GM23338 (cell line): ENCODE results near the gene TIMM21. TPM values are rescaled to one million over a fixed set of nuclear protein-coding genes. Genes with fewer than 3 reads are reported as not detected.

Experiments used
- ATAC-seq: fragments of 200-7000 bp; cut with Tn5 transposase; 3 replicates; pipeline ENCODE4 v1.9.1; 2020
- DNase-seq: peaks from one replicate; pipeline ENCODE4 v3.0.0-alpha.2; 2015; ENCODE audit warnings: low spot score
- H2AFZ ChIP-seq: fragments of 200-600 bp; sonication (generic); 2 replicates; pipeline ENCODE4 v1.8.0; 2016; ENCODE audit warnings: antibody characterized with exemption, mild to moderate bottlenecking, moderate library complexity
- H3F3A ChIP-seq: fragments of 200-600 bp; sonication (generic); replicated peaks from 2 replicates; pipeline ENCODE4 v1.8.0; 2017; ENCODE audit warnings: antibody characterized with exemption, mixed run types, low read depth
- H3K27ac ChIP-seq: fragments of 200-600 bp; sonication (generic); 2 replicates; pipeline ENCODE4 v1.6.1; 2016; ENCODE audit warnings: low read depth
- H3K27me3 ChIP-seq: fragments of 200-600 bp; sonication (generic); 2 replicates; pipeline ENCODE4 v1.8.0; 2016; ENCODE audit warnings: mild to moderate bottlenecking, mixed run types, moderate library complexity; ENCODE audit not compliant: insufficient read depth
- H3K36me3 ChIP-seq: fragments of 200-600 bp; sonication (generic); 2 replicates; pipeline ENCODE4 v1.8.0; 2016; ENCODE audit warnings: mild to moderate bottlenecking; ENCODE audit not compliant: insufficient read depth
- H3K4me1 ChIP-seq: fragments of 200-600 bp; sonication (generic); 2 replicates; pipeline ENCODE4 v1.8.0; 2016; ENCODE audit warnings: mild to moderate bottlenecking, moderate library complexity; ENCODE audit not compliant: insufficient read depth
- H3K4me2 ChIP-seq: fragments of 200-600 bp; sonication (generic); 2 replicates; pipeline ENCODE4 v1.7.1; 2017; ENCODE audit warnings: mixed run types
- H3K4me3 ChIP-seq: fragments of 200-600 bp; sonication (generic); 2 replicates; pipeline ENCODE4 v1.6.1; 2016; ENCODE audit warnings: mixed run types
- H3K79me2 ChIP-seq: fragments of 200-600 bp; sonication (generic); replicated peaks from 2 replicates; pipeline ENCODE4 v1.8.0; 2017; ENCODE audit warnings: mild to moderate bottlenecking; ENCODE audit not compliant: insufficient read depth
- H3K9me2 ChIP-seq: fragments of 200-600 bp; sonication (generic); 2 replicates; pipeline ENCODE4 v1.8.0; 2017; ENCODE audit not compliant: insufficient read depth
- H4K20me1 ChIP-seq: fragments of 200-600 bp; sonication (generic); replicated peaks from 2 replicates; pipeline ENCODE4 v1.8.0; 2017; ENCODE audit warnings: mild to moderate bottlenecking; ENCODE audit not compliant: insufficient read depth
- H3K27ac Mint-ChIP-seq: 2 replicates; pipeline ENCODE4 v1.8.0; 2020; ENCODE audit warnings: inconsistent platforms, mild to moderate bottlenecking, moderate library complexity, mixed read lengths
- H3K27me3 Mint-ChIP-seq: 3 replicates; pipeline ENCODE4 v1.8.0; 2022; ENCODE audit warnings: low read depth, mild to moderate bottlenecking, moderate library complexity, mixed read lengths, inconsistent platforms; ENCODE audit not compliant: insufficient read depth, poor library complexity
- H3K36me3 Mint-ChIP-seq: 3 replicates; pipeline ENCODE4 v1.8.0; 2021; ENCODE audit warnings: low read depth, mild to moderate bottlenecking, inconsistent platforms, moderate library complexity, mixed read lengths
- H3K4me1 Mint-ChIP-seq: 3 replicates; pipeline ENCODE4 v1.8.0; 2020; ENCODE audit warnings: mild to moderate bottlenecking, inconsistent platforms, mixed read lengths
- H3K4me3 Mint-ChIP-seq: 3 replicates; pipeline ENCODE4 v1.8.0; 2021; ENCODE audit warnings: moderate library complexity, mild to moderate bottlenecking, inconsistent platforms, mixed read lengths
- H3K9me3 Mint-ChIP-seq: 3 replicates; pipeline ENCODE4 v1.8.0; 2020; ENCODE audit warnings: moderate library complexity, mild to moderate bottlenecking, inconsistent platforms, mixed read lengths
- CREB1 ChIP-seq: fragments of 250-450 bp; sonication (Bioruptor Pico); IDR thresholded peaks from 2 replicates; pipeline ENCODE4 v1.5.0; 2020; ENCODE audit warnings: low read depth, mild to moderate bottlenecking, moderate library complexity
- CTCF ChIP-seq, 2 experiments: fragments of 200-600 bp in 1 of 2; sonication (generic) in 1 of 2; conservative IDR thresholded peaks; 2 replicates each; pipeline versions ENCODE4 v1.5.1 to v1.6.1; 2016 to 2017; ENCODE audit warnings: antibody characterized with exemption in 2 of 2, low read depth in 2 of 2, mild to moderate bottlenecking in 2 of 2, moderate library complexity in 1 of 2
- ETS1 ChIP-seq: IDR thresholded peaks from 2 replicates; pipeline ENCODE4 v1.6.1; 2016; ENCODE audit warnings: antibody characterized with exemption
- EZH2 ChIP-seq: fragments of 200-600 bp; sonication (generic); IDR thresholded peaks from one replicate; pipeline ENCODE4 v1.8.0; 2017; ENCODE audit warnings: antibody characterized with exemption, mild to moderate bottlenecking, low read depth; ENCODE audit not compliant: unreplicated experiment
- JUNB ChIP-seq: IDR thresholded peaks from one replicate; pipeline ENCODE4 v1.6.1; 2016; ENCODE audit warnings: antibody characterized with exemption; ENCODE audit not compliant: unreplicated experiment
- NANOG ChIP-seq: IDR thresholded peaks from 2 replicates; pipeline ENCODE4 v1.6.1; 2016; ENCODE audit warnings: antibody characterized with exemption, borderline replicate concordance
- POLR2AphosphoS5 ChIP-seq: IDR thresholded peaks from 2 replicates; pipeline ENCODE4 v1.6.1; 2016; ENCODE audit warnings: antibody characterized with exemption, low read depth
- STAT1 ChIP-seq: IDR thresholded peaks from one replicate; pipeline ENCODE4 v1.6.1; 2016; ENCODE audit warnings: antibody characterized with exemption; ENCODE audit not compliant: unreplicated experiment
- ZNF114 ChIP-seq: fragments of 250-450 bp; sonication (Bioruptor Pico); IDR thresholded peaks from 2 replicates; pipeline ENCODE4 v1.5.0; 2020; ENCODE audit warnings: mild to moderate bottlenecking, moderate library complexity
- ZNF331 ChIP-seq: fragments of 250-450 bp; sonication (Bioruptor Pico); IDR thresholded peaks from 2 replicates; pipeline ENCODE4 v1.5.0; 2020; ENCODE audit warnings: low read depth, mild to moderate bottlenecking, moderate library complexity
- polyA plus RNA-seq: library from polyadenylated mRNA; unstranded; fragments of >200 nt; fragmentation: Nextera tagmentation; extraction: Ambion mirVana; gene quantifications from 2 replicates; pipeline ENCODE4 v1.2.1, GENCODE V29; 2016
- total RNA-seq: library from RNA; depleted of rRNA; stranded (reverse); fragments of >200 nt; shearing (Covaris generic); gene quantifications from 2 replicates; pipeline ENCODE4 v1.2.3, GENCODE V29; 2014
- TF ChIP-seq, protein P1 (sequence below): IDR thresholded peaks from one replicate; pipeline ENCODE4 v1.6.1; 2018; ENCODE audit warnings: antibody characterized with exemption; ENCODE audit not compliant: unreplicated experiment
- TF ChIP-seq, protein P2 (sequence below): fragments of 250-450 bp; sonication (Bioruptor Pico); IDR thresholded peaks from 2 replicates; pipeline ENCODE4 v1.5.0; 2020; ENCODE audit warnings: mild to moderate bottlenecking, moderate library complexity

TIMM21 gene
- total and polyA plus RNA-seq, 2 experiments from 2014 or later, result 49.2 to 97.6 TPM

GRCh38 chr18:74153377-74153776 is 5.1 kb downstream of the TIMM21 start (continued):
- TF ChIP-seq ETS1 (no peak), POLR2AphosphoS5 (no peak), EZH2 (no peak), ZNF114 (CRISPR knock-in tag) (no peak), CREB1 (CRISPR knock-in tag) (no peak), ZNF331 (CRISPR knock-in tag) (no peak), CTCF (conservative IDR thresholded peaks at IDR 0.05; ENCODE audit: low read depth in 2 of 2) (no peak), NANOG (no peak), STAT1 (no peak), JUNB (no peak)
- TF ChIP-seq, protein P1, sequence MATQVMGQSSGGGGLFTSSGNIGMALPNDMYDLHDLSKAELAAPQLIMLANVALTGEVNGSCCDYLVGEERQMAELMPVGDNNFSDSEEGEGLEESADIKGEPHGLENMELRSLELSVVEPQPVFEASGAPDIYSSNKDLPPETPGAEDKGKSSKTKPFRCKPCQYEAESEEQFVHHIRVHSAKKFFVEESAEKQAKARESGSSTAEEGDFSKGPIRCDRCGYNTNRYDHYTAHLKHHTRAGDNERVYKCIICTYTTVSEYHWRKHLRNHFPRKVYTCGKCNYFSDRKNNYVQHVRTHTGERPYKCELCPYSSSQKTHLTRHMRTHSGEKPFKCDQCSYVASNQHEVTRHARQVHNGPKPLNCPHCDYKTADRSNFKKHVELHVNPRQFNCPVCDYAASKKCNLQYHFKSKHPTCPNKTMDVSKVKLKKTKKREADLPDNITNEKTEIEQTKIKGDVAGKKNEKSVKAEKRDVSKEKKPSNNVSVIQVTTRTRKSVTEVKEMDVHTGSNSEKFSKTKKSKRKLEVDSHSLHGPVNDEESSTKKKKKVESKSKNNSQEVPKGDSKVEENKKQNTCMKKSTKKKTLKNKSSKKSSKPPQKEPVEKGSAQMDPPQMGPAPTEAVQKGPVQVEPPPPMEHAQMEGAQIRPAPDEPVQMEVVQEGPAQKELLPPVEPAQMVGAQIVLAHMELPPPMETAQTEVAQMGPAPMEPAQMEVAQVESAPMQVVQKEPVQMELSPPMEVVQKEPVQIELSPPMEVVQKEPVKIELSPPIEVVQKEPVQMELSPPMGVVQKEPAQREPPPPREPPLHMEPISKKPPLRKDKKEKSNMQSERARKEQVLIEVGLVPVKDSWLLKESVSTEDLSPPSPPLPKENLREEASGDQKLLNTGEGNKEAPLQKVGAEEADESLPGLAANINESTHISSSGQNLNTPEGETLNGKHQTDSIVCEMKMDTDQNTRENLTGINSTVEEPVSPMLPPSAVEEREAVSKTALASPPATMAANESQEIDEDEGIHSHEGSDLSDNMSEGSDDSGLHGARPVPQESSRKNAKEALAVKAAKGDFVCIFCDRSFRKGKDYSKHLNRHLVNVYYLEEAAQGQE, result no peak

GRCh38 chr18:74153793-74154192 is 5.5 kb downstream of the TIMM21 start:
- Histone ChIP-seq H4K20me1 (peaks cover 13% of the 10 kb centered on the region), H3K4me1 (peaks cover 12% of the 10 kb centered on the region), H3K9me2 (no peaks in the 10 kb centered on the region), H3K4me3 (no peak overlapping the region), H3F3A (no peaks in the 10 kb centered on the region), H3K79me2 (peaks cover 65% of the 10 kb centered on the region), H3K27ac (no peak overlapping the region), H3K36me3 (peaks cover 27% of the 10 kb centered on the region), H3K27me3 (no peaks in the 10 kb centered on the region), H2AFZ (no peak overlapping the region), H3K4me2 (no peak overlapping the region)
- H3K4me1 Mint-ChIP-seq, result peaks cover 19% of the 10 kb centered on the region
- no peaks in the 10 kb centered on the region for H3K9me3 Mint-ChIP-seq
- H3K27me3 Mint-ChIP-seq, result peaks cover 9% of the 10 kb centered on the region
- DNase-seq (no peak), ATAC-seq (no peak)
- H3K27ac Mint-ChIP-seq, result no peak overlapping the region
- H3K4me3 Mint-ChIP-seq, result no peak overlapping the region
- H3K36me3 Mint-ChIP-seq, result peaks cover 41% of the 10 kb centered on the region
- TF ChIP-seq STAT1 (no peak), JUNB (no peak), NANOG (no peak), POLR2AphosphoS5 (no peak), CREB1 (CRISPR knock-in tag) (no peak), ZNF114 (CRISPR knock-in tag) (no peak)
- TF ChIP-seq, protein P2, sequence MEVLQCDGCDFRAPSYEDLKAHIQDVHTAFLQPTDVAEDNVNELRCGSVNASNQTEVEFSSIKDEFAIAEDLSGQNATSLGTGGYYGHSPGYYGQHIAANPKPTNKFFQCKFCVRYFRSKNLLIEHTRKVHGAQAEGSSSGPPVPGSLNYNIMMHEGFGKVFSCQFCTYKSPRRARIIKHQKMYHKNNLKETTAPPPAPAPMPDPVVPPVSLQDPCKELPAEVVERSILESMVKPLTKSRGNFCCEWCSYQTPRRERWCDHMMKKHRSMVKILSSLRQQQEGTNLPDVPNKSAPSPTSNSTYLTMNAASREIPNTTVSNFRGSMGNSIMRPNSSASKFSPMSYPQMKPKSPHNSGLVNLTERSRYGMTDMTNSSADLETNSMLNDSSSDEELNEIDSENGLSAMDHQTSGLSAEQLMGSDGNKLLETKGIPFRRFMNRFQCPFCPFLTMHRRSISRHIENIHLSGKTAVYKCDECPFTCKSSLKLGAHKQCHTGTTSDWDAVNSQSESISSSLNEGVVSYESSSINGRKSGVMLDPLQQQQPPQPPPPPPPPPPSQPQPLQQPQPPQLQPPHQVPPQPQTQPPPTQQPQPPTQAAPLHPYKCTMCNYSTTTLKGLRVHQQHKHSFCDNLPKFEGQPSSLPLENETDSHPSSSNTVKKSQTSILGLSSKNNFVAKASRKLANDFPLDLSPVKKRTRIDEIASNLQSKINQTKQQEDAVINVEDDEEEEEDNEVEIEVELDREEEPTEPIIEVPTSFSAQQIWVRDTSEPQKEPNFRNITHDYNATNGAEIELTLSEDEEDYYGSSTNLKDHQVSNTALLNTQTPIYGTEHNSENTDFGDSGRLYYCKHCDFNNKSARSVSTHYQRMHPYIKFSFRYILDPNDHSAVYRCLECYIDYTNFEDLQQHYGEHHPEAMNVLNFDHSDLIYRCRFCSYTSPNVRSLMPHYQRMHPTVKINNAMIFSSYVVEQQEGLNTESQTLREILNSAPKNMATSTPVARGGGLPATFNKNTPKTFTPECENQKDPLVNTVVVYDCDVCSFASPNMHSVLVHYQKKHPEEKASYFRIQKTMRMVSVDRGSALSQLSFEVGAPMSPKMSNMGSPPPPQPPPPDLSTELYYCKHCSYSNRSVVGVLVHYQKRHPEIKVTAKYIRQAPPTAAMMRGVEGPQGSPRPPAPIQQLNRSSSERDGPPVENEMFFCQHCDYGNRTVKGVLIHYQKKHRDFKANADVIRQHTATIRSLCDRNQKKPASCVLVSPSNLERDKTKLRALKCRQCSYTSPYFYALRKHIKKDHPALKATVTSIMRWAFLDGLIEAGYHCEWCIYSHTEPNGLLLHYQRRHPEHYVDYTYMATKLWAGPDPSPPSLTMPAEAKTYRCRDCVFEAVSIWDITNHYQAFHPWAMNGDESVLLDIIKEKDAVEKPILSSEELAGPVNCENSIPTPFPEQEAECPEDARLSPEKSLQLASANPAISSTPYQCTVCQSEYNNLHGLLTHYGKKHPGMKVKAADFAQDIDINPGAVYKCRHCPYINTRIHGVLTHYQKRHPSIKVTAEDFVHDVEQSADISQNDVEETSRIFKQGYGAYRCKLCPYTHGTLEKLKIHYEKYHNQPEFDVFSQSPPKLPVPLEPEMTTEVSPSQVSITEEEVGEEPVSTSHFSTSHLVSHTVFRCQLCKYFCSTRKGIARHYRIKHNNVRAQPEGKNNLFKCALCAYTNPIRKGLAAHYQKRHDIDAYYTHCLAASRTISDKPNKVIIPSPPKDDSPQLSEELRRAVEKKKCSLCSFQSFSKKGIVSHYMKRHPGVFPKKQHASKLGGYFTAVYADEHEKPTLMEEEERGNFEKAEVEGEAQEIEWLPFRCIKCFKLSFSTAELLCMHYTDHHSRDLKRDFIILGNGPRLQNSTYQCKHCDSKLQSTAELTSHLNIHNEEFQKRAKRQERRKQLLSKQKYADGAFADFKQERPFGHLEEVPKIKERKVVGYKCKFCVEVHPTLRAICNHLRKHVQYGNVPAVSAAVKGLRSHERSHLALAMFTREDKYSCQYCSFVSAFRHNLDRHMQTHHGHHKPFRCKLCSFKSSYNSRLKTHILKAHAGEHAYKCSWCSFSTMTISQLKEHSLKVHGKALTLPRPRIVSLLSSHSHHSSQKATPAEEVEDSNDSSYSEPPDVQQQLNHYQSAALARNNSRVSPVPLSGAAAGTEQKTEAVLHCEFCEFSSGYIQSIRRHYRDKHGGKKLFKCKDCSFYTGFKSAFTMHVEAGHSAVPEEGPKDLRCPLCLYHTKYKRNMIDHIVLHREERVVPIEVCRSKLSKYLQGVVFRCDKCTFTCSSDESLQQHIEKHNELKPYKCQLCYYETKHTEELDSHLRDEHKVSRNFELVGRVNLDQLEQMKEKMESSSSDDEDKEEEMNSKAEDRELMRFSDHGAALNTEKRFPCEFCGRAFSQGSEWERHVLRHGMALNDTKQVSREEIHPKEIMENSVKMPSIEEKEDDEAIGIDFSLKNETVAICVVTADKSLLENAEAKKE (CRISPR knock-in tag), result no peak
